HG03025 (cell line): ENCODE data around the gene RANBP1.
"Not testable (repeated sequence)": the region's sequence is repeated elsewhere in the genome, so short reads cannot be mapped to it uniquely, and the experiment has no call there.

Experiments used
- ATAC-seq: cut with Tn5 transposase; IDR thresholded peaks from one replicate; pipeline ENCODE4 v1.9.1; 2021; ENCODE audit warnings: mild to moderate bottlenecking, moderate library complexity; ENCODE audit not compliant: unreplicated experiment, low FRiP score

Gene RANBP1

DNA sequence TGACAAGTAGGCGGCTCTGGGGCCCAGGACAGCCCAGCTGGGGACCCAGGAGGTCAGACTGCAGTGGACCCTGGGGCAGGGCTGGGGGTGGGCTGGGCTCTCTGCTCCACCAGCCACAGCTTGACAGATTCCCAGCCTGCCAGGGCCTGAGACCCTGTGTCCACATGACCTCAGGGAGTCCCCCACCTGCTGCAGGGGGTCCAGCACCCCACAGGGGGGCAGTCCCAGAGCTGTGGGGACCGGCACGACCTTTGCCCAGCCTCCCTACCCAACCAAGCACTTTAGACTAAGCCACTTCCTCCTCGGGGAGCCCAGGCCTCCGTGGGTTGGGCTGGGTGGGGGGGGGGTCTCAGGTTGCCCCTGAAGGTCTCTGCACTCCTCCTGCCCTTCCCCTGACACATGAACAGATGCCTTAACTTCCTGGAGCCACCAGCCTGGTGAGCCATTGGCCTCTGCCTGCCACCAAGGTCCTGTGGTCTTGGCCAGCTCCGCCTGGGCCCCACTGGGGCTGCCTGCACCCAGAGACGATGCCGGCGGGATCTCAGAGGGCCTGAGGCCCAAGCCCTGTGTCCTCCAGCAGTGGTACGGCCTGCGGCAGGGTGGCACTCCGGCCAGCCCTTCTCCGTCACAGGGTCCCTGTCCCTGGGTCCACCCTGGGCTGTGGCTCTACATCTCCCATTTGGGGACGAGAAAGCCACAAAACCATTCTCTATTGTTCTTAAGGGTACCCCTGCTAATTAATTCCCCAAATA lies 31.5 kb downstream of the RANBP1 start:
- ATAC-seq: no peak

GRCh38 chr22:20148414-20148813 lies 32.5 kb downstream of the RANBP1 start:
- no peak for ATAC-seq

DNA sequence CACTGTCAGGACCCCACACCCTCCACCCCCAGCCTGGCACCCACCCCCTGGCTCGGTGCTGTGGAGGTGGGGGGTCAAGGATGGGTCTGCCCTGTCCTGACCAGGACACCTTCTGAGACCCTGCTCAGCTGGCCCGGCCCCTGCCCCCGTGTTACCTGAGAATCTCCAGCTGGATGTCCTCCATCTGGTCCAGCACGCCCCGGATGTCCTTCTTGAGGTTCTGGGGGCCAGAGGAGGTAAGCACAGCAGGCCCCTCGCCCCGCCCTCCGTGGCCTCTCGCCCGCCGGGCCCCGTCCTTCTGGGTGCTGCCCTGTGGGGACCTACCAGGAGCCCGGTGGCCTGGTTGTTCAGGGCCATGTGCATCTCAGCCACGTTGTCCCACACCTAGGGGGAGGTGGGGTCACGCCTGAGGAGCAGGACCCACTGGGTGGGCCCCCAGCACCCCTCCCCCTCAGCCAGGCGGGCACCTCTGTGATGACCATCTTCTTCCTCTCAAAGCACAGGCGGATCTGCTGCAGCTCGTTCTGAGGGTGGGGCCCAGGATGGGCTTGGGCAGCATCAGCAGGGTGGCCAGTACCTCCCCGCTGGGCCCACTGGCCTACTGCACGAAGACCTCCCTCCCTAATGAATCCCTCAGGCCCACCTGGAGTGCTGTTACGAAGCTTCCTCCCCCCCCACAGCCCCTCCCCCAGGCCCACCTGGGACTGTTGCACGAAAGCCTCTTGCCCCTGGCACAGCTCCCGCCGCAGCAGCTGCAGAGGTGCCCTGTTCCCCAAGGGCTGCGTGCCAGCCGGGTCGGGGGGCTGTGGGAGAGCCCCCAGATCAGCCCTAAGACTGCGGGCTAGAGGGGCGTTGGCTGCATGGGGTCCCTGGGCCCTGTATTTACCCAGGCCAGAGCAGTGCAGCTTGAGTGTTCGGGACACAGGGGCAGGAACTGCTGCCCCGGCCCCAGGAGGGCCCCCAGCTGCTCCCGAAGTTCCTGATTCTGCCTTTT lies 33.6 kb downstream of the RANBP1 start:
- no peak for ATAC-seq

- ATAC-seq: no peak
Measured at GRCh38 chr22:20150381-20151275, 34.7 kb downstream of the RANBP1 start, which contains the start of gene CCDC188. CCDC188 (minus strand) TSS chr22:20151055; CDS start chr22:20150986, 69 bp downstream.

DNA sequence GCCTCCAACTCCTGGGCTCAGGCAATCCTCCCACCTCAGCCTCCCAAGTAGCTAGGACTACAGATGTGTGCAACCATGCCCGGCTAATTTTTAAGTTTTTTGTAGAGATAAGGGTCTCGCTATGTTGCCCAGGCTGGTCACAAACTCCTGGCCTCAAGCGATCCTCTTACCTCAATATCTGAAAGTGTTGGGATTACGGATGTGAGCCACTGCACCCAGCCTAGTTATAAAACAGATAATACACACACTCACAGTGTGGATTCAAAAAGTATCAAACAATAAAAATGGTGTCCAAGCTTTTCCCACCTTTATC lies 35.3 kb downstream of the RANBP1 start:
- ATAC-seq: no peak

DNA sequence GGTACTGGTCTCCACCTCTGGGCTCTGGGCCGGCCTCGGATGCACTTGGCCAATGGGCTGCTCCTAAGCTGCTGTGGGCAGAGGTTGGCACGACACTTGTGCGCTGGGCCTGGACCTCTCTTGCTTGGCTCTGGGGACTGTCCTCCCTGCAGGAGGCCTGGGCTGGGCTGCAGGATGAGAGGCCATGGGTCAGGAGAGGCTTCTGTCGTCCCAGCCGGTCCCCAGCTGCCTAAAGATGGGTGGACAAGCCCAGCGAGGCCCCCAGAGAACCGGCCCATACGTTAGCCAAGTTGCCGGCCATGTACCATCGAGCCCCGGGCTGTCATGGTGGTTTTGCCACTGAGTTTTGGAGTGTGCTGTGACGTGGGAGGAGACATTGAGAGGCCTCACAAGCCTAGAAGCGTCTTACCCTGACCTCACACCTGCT lies 36.6 kb downstream of the RANBP1 start:
- ATAC-seq: no peak

GRCh38 chr22:20153945-20154344 lies 38.0 kb downstream of the RANBP1 start:
- no peak for ATAC-seq

GRCh38 chr22:20154602-20155187 lies 38.8 kb downstream of the RANBP1 start:
- ATAC-seq: no peak

DNA sequence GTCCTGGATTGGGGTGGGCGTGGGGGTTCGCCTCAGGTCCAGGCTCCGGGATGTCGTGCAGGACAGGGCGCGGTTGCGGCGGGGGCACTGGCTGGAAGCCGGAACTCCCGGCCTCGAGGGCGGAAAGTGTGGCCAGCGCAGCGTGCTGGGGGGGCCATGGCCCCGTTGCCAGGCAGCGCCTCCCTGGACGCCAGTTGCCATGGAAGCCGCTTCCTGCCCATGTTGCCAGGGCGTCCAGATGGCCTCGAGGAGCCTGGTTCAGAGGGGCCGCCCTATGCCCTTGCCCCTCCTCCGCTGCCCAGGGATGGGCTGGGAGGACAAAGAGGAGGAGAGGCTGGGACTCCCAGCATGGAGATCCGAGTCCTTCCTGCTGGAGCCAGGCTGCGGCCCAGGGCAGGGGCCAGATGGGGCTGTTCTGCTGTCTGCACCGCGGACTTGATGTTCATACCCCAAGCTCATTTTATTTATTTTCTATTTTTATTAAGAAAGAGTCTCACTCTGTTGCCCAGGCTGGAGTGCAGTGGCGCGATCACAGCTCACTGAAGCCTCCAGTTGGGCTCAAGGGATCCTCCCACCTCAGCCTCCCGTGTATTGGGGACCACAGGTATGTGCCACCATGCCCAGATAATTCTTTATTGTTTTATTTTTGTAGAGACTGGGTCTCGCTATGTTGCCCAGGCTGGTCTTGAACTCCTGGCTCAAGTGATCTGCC lies 39.6 kb downstream of the RANBP1 start:
- ATAC-seq: no peak

GRCh38 chr22:20156042-20156389 lies 40.1 kb downstream of the RANBP1 start:
- ATAC-seq: no peak

- ATAC-seq: no peak
Measured at GRCh38 chr22:20156611-20157429, 40.9 kb downstream of the RANBP1 start.

DNA sequence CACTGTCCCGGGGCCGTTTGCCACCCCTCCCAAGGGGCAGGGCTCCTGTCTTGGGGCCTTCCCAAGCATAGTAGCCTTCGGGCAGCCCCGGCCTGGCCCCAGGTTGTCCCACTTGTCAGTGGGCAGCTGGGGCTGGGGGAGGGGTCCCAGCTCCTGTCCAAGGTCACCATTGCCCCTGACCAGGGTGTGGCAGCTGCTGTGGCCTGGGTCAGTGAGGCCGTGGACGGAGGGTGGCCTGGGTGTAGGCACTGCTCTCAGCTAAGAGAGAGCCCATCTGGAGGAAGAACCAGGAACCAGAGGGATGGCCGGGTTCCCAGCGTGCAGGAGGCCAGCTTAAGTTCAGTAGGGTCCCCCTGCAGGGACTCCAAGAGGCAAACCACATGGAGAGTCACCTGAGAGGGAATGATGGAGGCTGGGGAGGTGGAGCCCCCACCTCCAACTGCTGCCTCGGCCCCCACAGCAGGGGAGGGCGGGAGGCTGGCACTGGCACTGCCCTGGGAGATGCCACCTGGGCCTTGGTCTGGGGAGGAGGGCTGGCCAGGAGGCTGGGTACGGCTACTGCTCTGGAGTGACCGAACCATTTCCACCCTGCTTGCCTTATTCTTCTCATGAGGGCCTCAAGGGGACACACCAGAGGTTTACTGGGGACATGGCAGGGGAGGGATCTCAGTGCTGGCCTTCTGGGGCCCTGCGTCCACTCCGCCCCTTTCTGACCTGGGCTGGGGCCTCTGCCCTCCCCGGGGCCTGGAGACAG lies 41.7 kb downstream of the RANBP1 start:
- no peak for ATAC-seq

DNA sequence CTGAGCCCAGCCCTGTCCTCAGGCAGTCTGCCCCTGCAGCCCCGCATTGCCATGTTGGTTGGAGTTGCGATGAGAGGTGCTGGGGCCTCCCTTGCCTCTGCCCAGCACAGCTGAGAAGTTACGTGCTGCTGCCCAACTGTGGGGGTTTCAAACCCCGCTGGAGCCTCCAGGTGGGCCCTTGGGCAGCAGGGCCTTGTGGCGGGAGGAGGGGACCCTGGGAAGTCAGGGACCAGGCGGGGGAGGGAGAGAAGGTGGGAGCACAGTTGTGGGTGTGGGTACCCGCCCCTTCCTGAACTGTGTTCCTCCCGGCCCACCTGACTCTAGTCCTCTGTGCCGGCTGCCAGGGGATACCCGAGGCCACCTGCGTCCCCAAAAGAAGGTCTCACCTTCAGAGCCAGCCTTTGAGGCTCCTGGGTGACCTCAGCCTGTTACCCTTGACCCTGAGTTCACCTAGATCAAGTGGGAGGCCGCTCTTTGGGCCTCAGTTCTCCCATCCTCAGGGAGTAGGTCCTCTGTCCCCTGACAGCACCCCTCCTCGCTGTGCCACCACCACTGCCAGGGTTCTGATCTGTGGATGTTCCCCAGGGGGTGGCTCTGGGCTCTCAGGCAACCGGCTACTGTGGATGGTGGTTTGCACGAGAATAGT lies 42.6 kb downstream of the RANBP1 start:
- ATAC-seq: no peak

DNA sequence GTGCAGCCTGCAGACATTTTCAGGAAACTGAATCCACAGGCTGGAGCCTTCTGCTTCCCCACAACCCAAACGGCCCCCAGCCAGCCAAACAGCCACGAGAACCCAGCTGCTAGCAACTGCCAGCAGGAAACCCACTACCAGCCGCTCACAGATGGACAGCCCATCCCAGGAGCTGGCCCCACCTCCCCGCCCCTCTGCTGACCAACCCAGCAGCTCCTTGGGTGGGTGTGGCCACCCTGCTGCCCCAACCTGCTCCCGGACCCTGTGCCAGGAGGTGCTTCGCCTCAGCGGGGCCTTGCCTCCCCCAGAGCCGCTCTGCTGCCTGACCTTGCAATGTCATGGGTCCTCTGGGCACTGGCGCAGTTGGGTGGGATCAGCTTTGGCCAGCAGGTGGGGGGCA lies 43.2 kb downstream of the RANBP1 start:
- no peak for ATAC-seq

- ATAC-seq: not testable (repeated sequence)
Measured at GRCh38 chr22:20159531-20159930, 43.6 kb downstream of the RANBP1 start.

DNA sequence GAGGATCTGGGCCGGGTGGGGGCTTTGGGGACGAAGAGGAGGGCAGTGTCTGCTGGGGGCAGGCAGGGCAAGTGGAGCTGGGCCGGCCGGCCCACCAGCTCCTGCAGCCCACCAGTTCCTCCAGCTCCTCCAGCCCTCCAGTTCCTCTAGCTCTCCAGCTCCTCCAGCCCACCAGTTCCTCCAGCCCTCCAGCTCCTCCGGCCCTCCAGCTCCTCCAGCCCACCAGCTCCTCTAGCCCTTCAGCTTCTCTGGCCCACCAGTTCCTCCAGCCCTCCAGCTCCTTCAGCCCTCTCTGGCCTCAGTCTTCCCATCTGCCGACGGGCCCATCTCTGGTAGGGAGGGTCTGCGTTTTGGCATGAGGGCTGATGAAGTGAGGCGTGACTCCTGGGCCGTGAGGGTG lies 44.1 kb downstream of the RANBP1 start:
- no peak for ATAC-seq

- no peak for ATAC-seq
Measured at GRCh38 chr22:20164863-20165262, 49.0 kb downstream of the RANBP1 start.

DNA sequence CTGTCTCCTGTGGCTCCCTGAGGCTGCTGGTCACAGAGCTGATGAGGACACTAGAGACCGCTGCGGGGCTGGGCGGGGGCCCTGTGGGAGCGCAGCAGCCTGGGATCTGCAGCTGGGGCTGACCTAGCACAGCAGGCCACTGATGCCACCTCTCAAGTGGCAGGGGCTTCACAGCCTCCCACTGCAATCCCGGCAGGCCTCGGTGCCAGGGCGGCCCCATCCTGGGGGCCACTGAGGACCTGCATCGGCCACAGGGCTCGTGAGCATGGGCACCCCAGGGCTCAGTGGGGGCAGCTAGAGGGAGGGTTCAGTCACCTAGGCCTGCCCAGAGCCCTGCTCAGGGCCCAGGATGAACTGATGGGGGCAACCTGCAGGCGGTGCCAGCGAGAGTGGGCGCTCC lies 49.5 kb downstream of the RANBP1 start:
- no peak for ATAC-seq
